GM23338 (cell line): ENCODE measurements around the gene LCMT1.

Experiments used
- CTCF ChIP-seq, 2 experiments: fragments of 200-600 bp in 1 of 2; sonication (generic) in 1 of 2; conservative IDR thresholded peaks; 2 replicates each; pipeline versions ENCODE4 v1.5.1 to v1.6.1; 2016 to 2017; ENCODE audit warnings: antibody characterized with exemption in 2 of 2, low read depth in 2 of 2, mild to moderate bottlenecking in 2 of 2, moderate library complexity in 1 of 2
- EZH2 ChIP-seq: fragments of 200-600 bp; sonication (generic); IDR thresholded peaks from one replicate; pipeline ENCODE4 v1.8.0; 2017; ENCODE audit warnings: antibody characterized with exemption, mild to moderate bottlenecking, low read depth; ENCODE audit not compliant: unreplicated experiment

- TF ChIP-seq EZH2 = no peak
- peak; percentile 39 to 46; a peak in 3 of 4 replicates for TF ChIP-seq CTCF (conservative IDR thresholded peaks at IDR 0.05; ENCODE audit: low read depth in 2 of 2)
These were observed 15.3 kb downstream of the LCMT1 start for GRCh38 chr16:25126820-25127232.
